ENCODE measurements around the gene PTPRM. TPM values are rescaled to one million over a fixed set of nuclear protein-coding genes. Genes with fewer than 3 reads are reported as not detected.

PTPRM gene
- total and polyA plus RNA-seq, 9 donors, result 45.6 to 82.0 (median 56.9) TPM

DNA sequence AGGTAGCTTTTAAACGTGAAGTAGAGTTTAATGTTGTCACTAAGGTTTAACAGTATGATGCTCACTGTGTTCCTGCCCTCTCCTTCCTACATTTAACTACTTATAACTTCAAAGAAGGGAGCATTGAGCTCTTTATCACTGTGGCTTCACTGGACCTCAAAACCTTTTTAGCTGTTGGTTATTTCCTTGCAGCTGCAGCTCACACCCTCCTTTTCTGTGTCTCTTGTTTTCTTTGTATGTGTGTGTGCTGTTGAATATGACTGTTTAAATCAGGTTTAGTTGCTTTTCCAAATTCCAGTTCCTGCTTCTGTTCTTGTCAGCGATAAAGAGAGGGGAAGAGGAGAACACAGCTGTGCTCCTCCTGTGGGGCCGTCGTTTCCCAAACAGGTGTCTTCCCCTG lies 208.0 kb downstream of the PTPRM start:
- Histone ChIP-seq H3K4me1 (ENCODE audit: insufficient read depth) (peaks cover 2% of the 10 kb centered on the region), H3K9me3 (no peaks in the 10 kb centered on the region), H3K27ac (no peak overlapping the region), H3K27me3 (no peaks in the 10 kb centered on the region), H3K4me3 (no peak overlapping the region), H3K36me3 (no peaks in the 10 kb centered on the region)
- intact Hi-C loops (cut with DNase I), result no loop called here
- TF ChIP-seq POLR2A (IDR thresholded peaks at IDR 0.05) (no peak), EP300 (IDR thresholded peaks at IDR 0.05) (no peak)
- TF ChIP-seq, protein P1, sequence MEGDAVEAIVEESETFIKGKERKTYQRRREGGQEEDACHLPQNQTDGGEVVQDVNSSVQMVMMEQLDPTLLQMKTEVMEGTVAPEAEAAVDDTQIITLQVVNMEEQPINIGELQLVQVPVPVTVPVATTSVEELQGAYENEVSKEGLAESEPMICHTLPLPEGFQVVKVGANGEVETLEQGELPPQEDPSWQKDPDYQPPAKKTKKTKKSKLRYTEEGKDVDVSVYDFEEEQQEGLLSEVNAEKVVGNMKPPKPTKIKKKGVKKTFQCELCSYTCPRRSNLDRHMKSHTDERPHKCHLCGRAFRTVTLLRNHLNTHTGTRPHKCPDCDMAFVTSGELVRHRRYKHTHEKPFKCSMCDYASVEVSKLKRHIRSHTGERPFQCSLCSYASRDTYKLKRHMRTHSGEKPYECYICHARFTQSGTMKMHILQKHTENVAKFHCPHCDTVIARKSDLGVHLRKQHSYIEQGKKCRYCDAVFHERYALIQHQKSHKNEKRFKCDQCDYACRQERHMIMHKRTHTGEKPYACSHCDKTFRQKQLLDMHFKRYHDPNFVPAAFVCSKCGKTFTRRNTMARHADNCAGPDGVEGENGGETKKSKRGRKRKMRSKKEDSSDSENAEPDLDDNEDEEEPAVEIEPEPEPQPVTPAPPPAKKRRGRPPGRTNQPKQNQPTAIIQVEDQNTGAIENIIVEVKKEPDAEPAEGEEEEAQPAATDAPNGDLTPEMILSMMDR (IDR thresholded peaks at IDR 0.05), result no peak
- no peak for DNase-seq
- WGBS, 3 donors, result 53 to 55% (median 54%) methylated on average over 4 of the region's 4 CpGs

DNA sequence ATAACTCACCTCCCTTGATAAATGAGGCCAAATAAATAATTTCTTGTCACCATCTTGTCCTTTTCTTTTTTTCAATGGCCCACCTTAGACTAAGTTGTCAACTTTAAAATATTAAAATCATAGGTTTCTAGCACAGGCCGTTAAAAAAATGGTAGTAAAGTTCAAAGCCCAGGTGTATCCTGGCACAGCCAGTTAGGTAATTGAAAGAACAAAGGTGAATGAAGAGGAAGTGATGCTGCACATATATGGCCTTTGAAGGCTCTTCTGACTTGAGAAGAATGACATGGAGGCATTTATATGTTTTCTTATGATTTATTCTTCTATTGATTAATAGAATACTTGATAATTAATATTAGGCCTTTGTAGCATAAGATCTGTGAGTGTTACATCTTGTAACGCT lies 208.7 kb downstream of the PTPRM start:
- H3K4me3 ChIP-seq, result no peak overlapping the region
- peaks cover 2% of the 10 kb centered on the region for H3K4me1 ChIP-seq (ENCODE audit: insufficient read depth)
- H3K9me3 ChIP-seq, result no peaks in the 10 kb centered on the region
- no peak for DNase-seq
- no peak for TF ChIP-seq POLR2A (IDR thresholded peaks at IDR 0.05)
- TF ChIP-seq, protein P1 (IDR thresholded peaks at IDR 0.05), result no peak
- TF ChIP-seq EP300 (IDR thresholded peaks at IDR 0.05), result no peak
- H3K27ac ChIP-seq, result no peak overlapping the region
- WGBS, 3 donors, result 90 to 95% (median 91%) methylated on average over 2 of the region's 2 CpGs
- no peaks in the 10 kb centered on the region for H3K27me3 ChIP-seq
- intact Hi-C loops (cut with DNase I), result no loop called here
- H3K36me3 ChIP-seq, result no peaks in the 10 kb centered on the region

DNA sequence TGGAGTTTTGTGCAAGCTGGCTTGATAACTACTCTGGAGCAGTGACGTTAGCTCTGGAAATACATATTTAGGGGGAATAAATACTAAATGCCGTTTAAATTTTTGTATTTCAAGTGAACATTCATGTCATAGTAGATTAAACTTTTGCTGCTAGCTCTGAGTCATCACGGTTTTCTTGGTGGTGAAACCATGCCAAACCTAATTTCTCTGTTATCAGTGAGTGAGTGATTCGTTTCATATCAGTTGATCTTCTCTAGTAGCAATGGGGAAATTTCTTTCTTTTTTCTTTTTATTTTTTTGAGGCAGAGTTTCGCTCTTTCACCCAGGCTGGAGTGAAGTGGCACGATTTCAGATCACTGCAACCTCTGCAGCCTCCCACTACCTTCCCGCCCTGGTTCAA lies 211.1 kb downstream of the PTPRM start:
- no peak for DNase-seq
- Histone ChIP-seq H3K4me1 (ENCODE audit: insufficient read depth) (no peaks in the 10 kb centered on the region), H3K4me3 (no peak overlapping the region), H3K27me3 (no peaks in the 10 kb centered on the region), H3K36me3 (no peaks in the 10 kb centered on the region), H3K27ac (no peak overlapping the region), H3K9me3 (no peaks in the 10 kb centered on the region)
- 82 to 84% (median 84%) methylated on average over 7 of the region's 7 CpGs for WGBS, 3 donors
- TF ChIP-seq EP300 (IDR thresholded peaks at IDR 0.05) (no peak), POLR2A (IDR thresholded peaks at IDR 0.05) (no peak)
- TF ChIP-seq, protein P1 (IDR thresholded peaks at IDR 0.05), result no peak
- intact Hi-C loops (cut with DNase I), result no loop called here

DNA sequence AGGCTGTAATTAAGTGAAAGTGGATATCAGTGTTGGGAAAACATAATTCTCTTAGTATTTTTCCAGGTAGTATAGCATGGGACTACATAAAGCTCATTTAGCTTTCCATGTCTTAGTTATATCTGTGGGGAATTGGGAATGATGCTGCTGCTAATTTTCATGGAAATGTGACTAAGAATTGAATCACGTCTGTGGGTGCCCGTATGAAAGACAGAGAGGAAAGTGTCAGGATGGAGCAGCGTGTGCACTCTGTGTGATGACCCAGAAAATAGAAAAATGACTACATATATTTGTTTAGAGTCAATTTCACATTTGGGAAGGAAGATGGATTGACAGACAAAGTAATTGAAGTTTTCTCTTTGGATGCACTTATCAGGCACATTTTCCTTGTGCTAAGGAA lies 212.1 kb downstream of the PTPRM start:
- Histone ChIP-seq H3K27ac (no peak overlapping the region), H3K9me3 (no peaks in the 10 kb centered on the region), H3K36me3 (no peaks in the 10 kb centered on the region), H3K4me1 (ENCODE audit: insufficient read depth) (no peaks in the 10 kb centered on the region), H3K4me3 (no peak overlapping the region), H3K27me3 (no peaks in the 10 kb centered on the region)
- DNase-seq, result no peak
- 92 to 96% (median 94%) methylated on average over 3 of the region's 3 CpGs for WGBS, 3 donors
- intact Hi-C loops (cut with DNase I), result no loop called here
- TF ChIP-seq, protein P1 (IDR thresholded peaks at IDR 0.05), result no peak
- TF ChIP-seq EP300 (IDR thresholded peaks at IDR 0.05), result no peak
- no peak for TF ChIP-seq POLR2A (IDR thresholded peaks at IDR 0.05)

DNA sequence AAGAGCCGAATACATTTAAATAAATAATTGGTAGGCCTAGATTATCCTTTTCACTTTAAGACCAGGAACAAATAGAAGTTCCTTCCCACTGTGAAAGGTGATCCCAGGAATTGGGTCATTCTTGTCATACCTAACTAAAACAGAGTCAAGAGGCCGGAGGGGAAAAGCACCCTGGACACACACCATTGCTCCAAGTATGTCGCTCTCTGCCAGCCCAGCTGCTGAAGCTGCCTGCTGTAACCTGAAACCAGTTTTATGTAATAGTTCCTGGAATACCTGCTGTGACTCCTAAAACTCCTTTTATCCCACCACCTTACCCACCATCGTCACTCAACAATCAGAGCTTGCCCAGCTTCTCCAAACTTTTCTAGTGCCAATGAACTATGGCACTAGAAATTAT lies 217.1 kb downstream of the PTPRM start:
- 94 to 95% (median 95%) methylated on average over 4 of the region's 4 CpGs for WGBS, 3 donors
- no peak for DNase-seq
- intact Hi-C loops (cut with DNase I), result no loop called here

More for the DNA sequence above, 217.1 kb downstream of the PTPRM start:
- TF ChIP-seq POLR2A (IDR thresholded peaks at IDR 0.05), result no peak
- TF ChIP-seq, protein P1 (IDR thresholded peaks at IDR 0.05), result no peak
- TF ChIP-seq EP300 (IDR thresholded peaks at IDR 0.05), result no peak
- H3K4me1 ChIP-seq (ENCODE audit: insufficient read depth), result no peaks in the 10 kb centered on the region
- no peak overlapping the region for H3K4me3 ChIP-seq
- H3K27me3 ChIP-seq, result no peaks in the 10 kb centered on the region
- no peaks in the 10 kb centered on the region for H3K36me3 ChIP-seq
- no peak overlapping the region for H3K27ac ChIP-seq
- no peaks in the 10 kb centered on the region for H3K9me3 ChIP-seq

All from ovary (tissue), 9 donors.